Neural cell (in vitro differentiated cells): ENCODE data around the gene PDE3A.

ENCODE experiments used
- EP300 ChIP-seq: fragments of 450-650 bp; conservative IDR thresholded peaks from 2 replicates; pipeline ENCODE4 v1.6.1; 2014; ENCODE audit warnings: antibody characterized with exemption, mild to moderate bottlenecking, moderate library complexity; ENCODE audit not compliant: poor library complexity, severe bottlenecking
- POLR2AphosphoS5 ChIP-seq: IDR thresholded peaks from 2 replicates; pipeline ENCODE4 v1.6.1; 2012
- TF ChIP-seq, protein P1 (sequence below): fragments of 450-650 bp; IDR thresholded peaks from 2 replicates; pipeline ENCODE4 v1.5.1; 2014; ENCODE audit warnings: antibody characterized with exemption, mild to moderate bottlenecking, moderate library complexity; ENCODE audit not compliant: poor library complexity, severe bottlenecking

DNA sequence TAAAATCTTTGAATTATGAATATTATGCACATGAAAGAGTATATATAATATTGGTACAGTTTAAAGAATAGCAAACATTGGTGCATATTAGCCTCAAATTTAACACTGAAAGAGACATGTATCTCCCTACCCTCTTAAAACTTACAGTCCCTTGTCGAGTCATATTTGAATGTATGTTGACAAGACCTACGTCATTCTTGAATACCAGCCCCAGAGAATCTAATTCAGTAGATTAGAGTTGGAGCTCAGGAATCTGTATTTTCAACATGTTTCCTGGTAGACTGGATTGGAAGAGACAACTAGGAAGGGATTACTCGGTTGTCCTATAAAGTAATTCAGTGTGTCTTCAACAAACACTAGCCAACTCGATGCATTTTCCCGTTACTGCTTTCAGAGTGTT lies 104.8 kb downstream of the PDE3A start:
- no peak for TF ChIP-seq POLR2AphosphoS5
- TF ChIP-seq, protein P1, sequence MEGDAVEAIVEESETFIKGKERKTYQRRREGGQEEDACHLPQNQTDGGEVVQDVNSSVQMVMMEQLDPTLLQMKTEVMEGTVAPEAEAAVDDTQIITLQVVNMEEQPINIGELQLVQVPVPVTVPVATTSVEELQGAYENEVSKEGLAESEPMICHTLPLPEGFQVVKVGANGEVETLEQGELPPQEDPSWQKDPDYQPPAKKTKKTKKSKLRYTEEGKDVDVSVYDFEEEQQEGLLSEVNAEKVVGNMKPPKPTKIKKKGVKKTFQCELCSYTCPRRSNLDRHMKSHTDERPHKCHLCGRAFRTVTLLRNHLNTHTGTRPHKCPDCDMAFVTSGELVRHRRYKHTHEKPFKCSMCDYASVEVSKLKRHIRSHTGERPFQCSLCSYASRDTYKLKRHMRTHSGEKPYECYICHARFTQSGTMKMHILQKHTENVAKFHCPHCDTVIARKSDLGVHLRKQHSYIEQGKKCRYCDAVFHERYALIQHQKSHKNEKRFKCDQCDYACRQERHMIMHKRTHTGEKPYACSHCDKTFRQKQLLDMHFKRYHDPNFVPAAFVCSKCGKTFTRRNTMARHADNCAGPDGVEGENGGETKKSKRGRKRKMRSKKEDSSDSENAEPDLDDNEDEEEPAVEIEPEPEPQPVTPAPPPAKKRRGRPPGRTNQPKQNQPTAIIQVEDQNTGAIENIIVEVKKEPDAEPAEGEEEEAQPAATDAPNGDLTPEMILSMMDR: no peak
- no peak for TF ChIP-seq EP300
